Activated T-cell treated with anti-CD3 and anti-CD28 coated beads, Interleukin-2, amount 50 U/mL, for 4 hours (primary cell): Measurements from ENCODE around the gene UBP1. TPM values are rescaled to one million over a fixed set of nuclear protein-coding genes. Genes with fewer than 3 reads are reported as not detected.
A peak's percentile ranks its signal among the peaks of the same experiment; 100 is the strongest.
"Not testable (repeated sequence)": the region's sequence is repeated elsewhere in the genome, so short reads cannot be mapped to it uniquely, and the experiment has no call there.

ENCODE experiments used
- ATAC-seq, 2 donors: fragments of 200-7000 bp; cut with Tn5 transposase; one replicate each; pipeline ENCODE4 v1.10.0; 2021
- DNase-seq: peaks from one replicate; pipeline ENCODE4 v3.0.0-alpha.2; 2020
- H3K27me3 Mint-ChIP-seq: one replicate; pipeline ENCODE4 v1.8.0; 2021; ENCODE audit warnings: low read depth, mixed read lengths
- H3K36me3 Mint-ChIP-seq: one replicate; pipeline ENCODE4 v1.8.0; 2022; ENCODE audit warnings: mixed read lengths; ENCODE audit not compliant: insufficient read depth
- H3K4me1 Mint-ChIP-seq: one replicate; pipeline ENCODE4 v1.8.0; 2021; ENCODE audit warnings: low read depth, mixed read lengths
- H3K4me3 Mint-ChIP-seq: one replicate; pipeline ENCODE4 v1.8.0; 2021; ENCODE audit warnings: mild to moderate bottlenecking, moderate library complexity, mixed read lengths
- H3K9me3 Mint-ChIP-seq: one replicate; pipeline ENCODE4 v1.8.0; 2021; ENCODE audit warnings: mixed read lengths
- total RNA-seq, 3 donors: library from RNA; stranded (reverse); gene quantifications; one replicate each; pipeline ENCODE4 v1.2.1, GENCODE V29; 2021

The UBP1 gene
- total RNA-seq, 3 donors from 2014 or later = 64.2 to 69.7 (median 69.0) TPM

DNA sequence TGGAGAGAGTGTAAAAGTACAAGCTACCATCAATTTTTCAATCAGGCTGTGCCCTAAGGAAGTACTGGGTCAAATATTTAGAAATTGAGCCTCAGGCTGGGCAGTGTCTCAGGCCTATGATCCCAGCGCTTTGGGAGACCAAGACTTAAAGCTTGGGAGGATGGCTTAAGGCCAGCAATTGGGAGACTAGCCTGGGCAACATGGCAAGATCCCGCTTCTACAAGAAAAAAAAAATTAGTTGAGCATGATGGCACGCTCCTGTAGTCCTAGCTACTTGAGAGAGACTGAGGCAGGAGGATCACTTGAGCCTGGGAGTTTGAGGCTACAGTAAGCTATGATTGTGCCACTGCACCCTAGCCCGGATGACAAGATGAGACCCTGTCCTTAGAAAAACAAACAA, 2.0 kb upstream of the UBP1 start:
- Mint-ChIP-seq H3K36me3 (peaks cover 1% of the 10 kb centered on the region), H3K4me1 (peaks cover 38% of the 10 kb centered on the region)

DNA sequence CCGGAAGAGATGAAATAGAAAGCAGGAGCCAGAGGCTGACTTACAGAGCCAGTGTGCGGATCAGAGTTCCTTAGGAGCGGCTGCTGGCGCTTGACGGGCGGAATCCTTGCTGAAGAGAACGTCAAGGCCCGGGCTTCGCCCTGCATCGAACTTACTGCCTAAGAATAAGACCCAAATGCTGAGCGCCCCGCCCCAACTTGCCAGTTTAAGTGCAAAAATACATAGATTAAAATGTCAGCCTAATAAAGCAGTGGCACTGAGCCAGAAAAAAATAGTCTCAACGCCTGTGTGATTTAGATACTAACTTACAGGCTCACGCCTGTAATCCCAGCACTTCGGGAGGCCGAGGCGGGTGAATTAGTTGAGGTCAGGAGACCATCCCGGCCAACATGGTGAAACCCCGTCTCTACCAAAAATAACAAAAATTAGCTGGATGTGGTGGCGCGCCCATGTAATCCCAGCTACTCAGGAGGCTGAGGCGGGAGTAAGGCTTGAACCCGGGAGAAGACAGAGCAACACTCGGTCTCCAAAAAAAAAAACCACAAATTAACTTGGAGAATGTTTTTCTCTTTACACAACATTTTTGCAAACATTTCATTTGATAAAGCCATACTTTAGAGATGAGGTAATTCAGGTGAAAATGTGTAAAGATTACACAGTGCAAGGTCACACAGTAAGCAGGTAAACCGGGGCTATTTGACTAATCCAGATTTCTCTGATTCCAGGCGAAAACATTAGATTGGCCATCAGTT, 1.2 kb upstream of the UBP1 start:
- ATAC-seq (peak; percentile 7 to 11), DNase-seq (no peak)
- H3K9me3 Mint-ChIP-seq = no peaks in the 10 kb centered on the region
- H3K36me3 Mint-ChIP-seq = peaks cover 1% of the 10 kb centered on the region
- no peaks in the 10 kb centered on the region for H3K27me3 Mint-ChIP-seq
- peak overlapping the region; percentile 99 for H3K4me3 Mint-ChIP-seq
- peaks cover 39% of the 10 kb centered on the region for H3K4me1 Mint-ChIP-seq

More for the DNA sequence above, 2.0 kb upstream of the UBP1 start:
- Mint-ChIP-seq H3K9me3 (no peaks in the 10 kb centered on the region), H3K4me3 (peak overlapping the region; percentile 99), H3K27me3 (no peaks in the 10 kb centered on the region)
- ATAC-seq (no peak), DNase-seq (no peak)

DNA sequence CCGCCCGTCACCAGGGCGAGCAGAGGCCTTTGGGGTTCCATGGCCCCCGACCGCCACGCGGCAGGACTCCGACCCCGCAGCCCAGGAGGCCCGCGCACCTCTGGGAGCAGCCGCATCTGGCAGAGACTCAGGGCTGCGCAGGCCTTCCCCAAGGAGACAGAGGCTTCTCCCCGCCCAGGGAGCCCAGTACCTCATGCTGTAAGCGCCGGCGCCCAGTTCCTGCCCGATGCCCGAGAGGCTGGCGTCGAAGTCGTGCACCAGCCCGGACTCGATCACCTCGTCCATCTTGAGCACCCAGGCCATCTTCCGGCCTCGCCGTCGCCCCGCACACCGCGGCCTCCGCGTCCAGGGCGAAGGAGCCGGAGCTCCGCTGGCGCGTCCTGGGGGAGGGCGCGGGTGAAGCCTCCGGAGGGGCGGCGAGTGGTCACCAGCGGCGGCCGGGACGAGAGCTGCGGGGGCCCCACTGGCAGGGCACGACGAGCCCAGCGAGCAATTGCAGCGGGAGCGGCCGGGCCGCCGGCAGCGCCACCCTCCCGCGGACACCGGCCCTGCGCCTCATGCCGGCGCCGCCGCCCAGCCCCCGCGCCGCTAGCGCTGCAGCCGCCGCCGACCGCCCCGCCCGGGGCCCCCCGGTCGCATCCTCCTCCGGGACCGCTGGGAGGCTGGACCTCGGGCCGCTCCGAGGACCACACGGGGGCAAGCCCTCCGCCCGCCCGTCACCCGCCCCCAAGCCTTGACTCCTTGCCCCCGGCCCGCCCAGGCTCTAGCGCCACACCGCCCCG, 468 bp downstream of the UBP1 start:
- Mint-ChIP-seq H3K27me3 (no peaks in the 10 kb centered on the region), H3K36me3 (peaks cover 1% of the 10 kb centered on the region), H3K4me3 (peak overlapping the region; percentile 99), H3K4me1 (peaks cover 47% of the 10 kb centered on the region), H3K9me3 (no peaks in the 10 kb centered on the region)
- ATAC-seq = peak; percentile 11 to 14
- DNase-seq = peak; percentile 26

DNA sequence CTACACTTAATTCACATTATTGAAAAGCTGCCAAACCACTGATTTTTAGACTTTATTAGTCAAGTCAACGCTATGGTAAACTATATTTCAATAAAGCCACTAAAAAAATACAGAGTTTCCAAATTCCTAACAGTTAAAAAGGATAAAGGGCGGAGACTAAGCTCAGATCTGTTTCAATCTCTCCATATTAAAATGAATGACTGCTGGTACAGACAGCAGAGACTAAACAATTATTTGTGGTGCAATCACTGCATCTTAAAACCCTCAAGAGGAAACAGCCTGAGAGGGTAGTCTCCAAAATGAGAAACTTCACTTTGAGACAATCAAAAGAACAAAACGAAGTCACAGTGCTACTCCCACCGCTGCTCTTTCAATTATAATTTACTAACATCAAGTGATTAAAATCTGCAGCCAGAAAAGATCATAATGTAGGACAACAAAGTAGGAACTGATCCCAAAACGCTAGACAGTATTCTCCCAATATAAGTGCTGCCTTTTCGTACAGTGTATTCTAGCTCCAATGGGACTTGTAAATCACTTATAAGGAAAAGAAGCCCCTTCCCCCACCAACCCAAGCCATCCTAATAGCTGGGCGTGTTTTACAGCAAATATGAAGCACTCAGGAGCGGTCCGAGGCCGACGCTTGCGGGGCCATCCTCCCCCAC, 1.2 kb downstream of the UBP1 start:
- peaks cover 1% of the 10 kb centered on the region for H3K36me3 Mint-ChIP-seq
- ATAC-seq = no peak
- H3K4me1 Mint-ChIP-seq = peaks cover 47% of the 10 kb centered on the region
- no peaks in the 10 kb centered on the region for H3K27me3 Mint-ChIP-seq
- peak overlapping the region; percentile 90 for H3K4me3 Mint-ChIP-seq
- no peaks in the 10 kb centered on the region for H3K9me3 Mint-ChIP-seq
- DNase-seq = no peak

DNA sequence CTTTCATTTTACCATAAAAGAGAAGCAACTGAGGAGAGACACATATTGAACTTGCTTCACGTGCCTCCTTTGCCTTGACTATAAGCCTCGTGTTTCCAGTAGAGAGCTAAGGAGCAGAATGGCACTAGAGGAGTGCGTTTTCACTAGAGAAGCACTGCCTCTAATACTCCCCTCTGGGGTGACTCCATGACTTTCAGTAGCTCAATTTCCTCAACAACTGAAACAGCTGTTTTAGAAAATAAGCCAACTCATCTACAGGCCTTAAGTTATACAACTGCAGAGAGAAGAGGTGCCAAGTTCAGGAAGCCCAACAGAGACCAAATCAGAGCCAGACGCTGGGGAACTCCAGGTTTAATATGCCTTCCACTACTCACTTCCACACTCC, 1.9 kb downstream of the UBP1 start:
- Mint-ChIP-seq H3K27me3 (no peaks in the 10 kb centered on the region), H3K4me3 (peak overlapping the region; percentile 90), H3K36me3 (peaks cover 1% of the 10 kb centered on the region), H3K4me1 (peaks cover 54% of the 10 kb centered on the region), H3K9me3 (no peaks in the 10 kb centered on the region)
- DNase-seq (no peak), ATAC-seq (no peak)

DNA sequence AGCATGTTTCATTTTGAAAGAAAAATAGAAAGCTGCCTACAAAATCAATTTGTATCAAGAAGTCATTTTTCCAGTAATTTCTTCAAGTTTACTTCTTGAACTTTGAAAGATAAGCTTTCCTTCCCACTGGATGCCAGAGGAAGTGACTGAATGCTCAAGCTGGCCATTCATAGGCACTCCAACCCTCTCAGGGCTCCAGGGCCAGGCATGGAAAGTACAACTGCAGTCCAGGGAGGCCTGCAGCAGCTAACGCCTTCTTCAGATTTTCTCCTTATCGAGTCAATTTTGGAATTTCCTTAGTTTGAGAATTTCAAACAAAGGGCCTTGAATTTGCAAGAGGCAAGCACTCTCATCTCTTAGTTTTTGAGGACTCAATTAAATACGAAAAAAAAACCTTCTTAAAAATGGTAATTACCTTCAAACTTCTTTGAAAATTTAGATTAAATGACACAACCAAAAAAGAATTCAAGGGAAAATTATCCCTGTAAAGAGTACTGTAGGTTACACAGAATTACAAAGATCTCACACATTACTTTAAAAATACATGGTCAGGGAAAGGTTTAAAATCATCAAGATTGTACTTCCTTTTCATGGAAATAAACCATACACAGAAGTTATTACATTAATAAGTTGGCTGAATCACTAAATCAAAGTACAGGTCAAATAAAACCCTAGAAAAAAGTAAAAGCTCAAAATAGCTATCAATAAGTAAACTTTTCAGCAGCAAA, 2.5 kb downstream of the UBP1 start:
- H3K9me3 Mint-ChIP-seq = no peaks in the 10 kb centered on the region
- no peaks in the 10 kb centered on the region for H3K27me3 Mint-ChIP-seq
- no peak for ATAC-seq
- H3K4me3 Mint-ChIP-seq = peak overlapping the region; percentile 90
- DNase-seq = no peak
- peaks cover 1% of the 10 kb centered on the region for H3K36me3 Mint-ChIP-seq
- H3K4me1 Mint-ChIP-seq = peaks cover 59% of the 10 kb centered on the region

DNA sequence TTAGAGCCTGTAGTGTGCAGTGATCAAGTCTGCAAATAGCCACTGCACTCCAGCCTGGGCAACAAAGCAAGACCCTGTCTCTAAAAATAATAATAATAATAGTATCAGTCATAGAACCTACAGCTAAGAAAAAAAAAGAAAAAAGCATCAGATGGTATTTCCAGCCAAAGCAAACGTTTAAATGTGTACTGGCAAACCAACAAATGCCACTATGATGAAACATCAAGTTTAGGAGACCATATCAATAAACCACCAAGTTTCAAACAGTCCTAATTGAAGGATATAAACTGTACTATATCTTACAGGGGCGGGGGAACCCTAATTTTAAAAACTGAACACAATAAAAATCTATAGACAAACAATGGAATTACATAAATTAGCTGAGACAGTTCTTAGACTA, 6.4 kb downstream of the UBP1 start:
- Mint-ChIP-seq H3K36me3 (peaks cover 5% of the 10 kb centered on the region), H3K4me1 (peaks cover 82% of the 10 kb centered on the region), H3K27me3 (no peaks in the 10 kb centered on the region), H3K4me3 (no peak overlapping the region), H3K9me3 (no peaks in the 10 kb centered on the region)
- no peak for DNase-seq
- ATAC-seq = no peak

DNA sequence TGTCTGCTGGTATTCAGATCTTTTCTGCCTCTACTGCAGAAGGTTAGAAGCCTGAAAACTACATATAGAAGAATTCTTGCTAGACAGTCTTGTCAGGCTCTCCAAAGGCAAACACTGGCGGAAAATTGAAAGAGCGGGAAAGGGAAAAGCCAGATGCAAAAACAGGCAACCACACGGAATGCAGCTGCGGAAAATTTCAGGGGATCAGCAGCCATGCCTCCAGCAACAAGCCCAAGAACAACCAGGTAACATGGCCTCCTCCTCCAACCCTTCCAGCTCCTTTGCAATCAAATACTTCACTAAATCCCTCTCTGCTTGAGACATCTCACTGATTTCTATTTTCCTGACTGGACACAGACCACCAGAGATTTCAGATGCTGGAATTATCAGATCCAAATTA, 9.6 kb downstream of the UBP1 start:
- Mint-ChIP-seq H3K9me3 (no peaks in the 10 kb centered on the region), H3K27me3 (no peaks in the 10 kb centered on the region), H3K4me3 (no peak overlapping the region), H3K4me1 (peaks cover 74% of the 10 kb centered on the region), H3K36me3 (peaks cover 9% of the 10 kb centered on the region)
- DNase-seq (no peak), ATAC-seq (no peak)

DNA sequence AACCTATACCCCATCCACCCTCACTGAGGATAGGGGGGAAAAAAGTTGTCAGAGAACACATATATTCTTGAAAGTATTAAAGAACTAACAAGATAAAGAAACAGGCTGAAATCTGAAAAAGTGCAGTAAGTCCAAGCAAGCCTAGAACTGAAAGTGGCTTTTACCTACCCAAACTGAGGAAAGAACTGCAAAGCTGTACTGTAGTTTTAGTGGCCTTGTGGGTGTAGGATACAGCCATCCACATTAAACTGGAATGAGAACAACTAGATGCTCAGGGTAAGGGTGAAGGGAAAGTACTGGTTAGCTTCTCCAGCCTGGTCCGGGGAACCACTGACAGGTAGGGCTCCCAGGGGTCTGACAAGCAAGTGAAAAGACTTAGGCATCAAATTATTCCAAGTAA, 10.1 kb downstream of the UBP1 start:
- no peak overlapping the region for H3K4me3 Mint-ChIP-seq
- H3K9me3 Mint-ChIP-seq = no peaks in the 10 kb centered on the region
- H3K4me1 Mint-ChIP-seq = peaks cover 72% of the 10 kb centered on the region
- H3K27me3 Mint-ChIP-seq = no peaks in the 10 kb centered on the region
- H3K36me3 Mint-ChIP-seq = peaks cover 9% of the 10 kb centered on the region
- ATAC-seq = no peak
- DNase-seq = no peak

DNA sequence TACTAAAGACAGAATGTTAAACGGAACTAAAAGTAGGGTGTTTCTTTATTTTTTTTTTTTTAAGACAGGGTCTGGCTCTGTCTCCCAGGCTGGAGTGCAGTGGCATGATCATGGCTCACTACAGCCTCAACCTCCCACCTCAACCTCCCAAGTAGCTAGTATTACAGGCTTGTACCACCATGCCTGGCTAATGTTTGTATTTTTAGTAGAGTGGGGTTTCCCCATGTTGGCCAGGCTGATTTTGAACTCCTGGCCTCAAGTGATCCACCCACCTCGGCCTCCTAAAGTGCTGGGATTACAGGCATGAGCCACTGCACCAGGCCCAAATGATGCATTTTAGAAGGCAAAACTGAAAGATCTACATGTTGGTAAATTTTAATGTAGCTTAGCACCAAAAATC, 10.9 kb downstream of the UBP1 start:
- peaks cover 11% of the 10 kb centered on the region for H3K36me3 Mint-ChIP-seq
- DNase-seq, H3K4me3 Mint-ChIP-seq, H3K27me3 Mint-ChIP-seq, ATAC-seq, H3K9me3 Mint-ChIP-seq: not testable (repeated sequence)
- H3K4me1 Mint-ChIP-seq = peaks cover 74% of the 10 kb centered on the region

DNA sequence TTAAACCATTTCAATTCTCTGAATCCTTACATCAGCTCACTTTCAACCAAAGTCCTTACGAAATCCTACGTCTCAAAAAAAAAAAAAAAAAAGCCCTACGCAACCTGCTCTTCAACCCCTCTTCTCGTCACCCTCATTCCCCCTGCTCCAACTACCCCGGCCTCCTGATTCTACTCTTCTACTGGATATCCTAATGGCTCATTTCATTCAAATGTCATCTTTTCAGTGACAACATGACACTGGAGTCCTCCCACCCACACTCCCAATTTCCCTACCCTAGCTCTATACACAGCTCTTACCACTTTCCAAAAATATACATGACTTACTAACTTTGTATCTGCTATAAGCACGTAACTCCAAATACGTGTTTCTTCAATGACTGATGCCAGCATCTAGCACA, 11.5 kb downstream of the UBP1 start:
- Mint-ChIP-seq H3K4me1 (peaks cover 71% of the 10 kb centered on the region), H3K9me3 (no peaks in the 10 kb centered on the region), H3K4me3 (no peak overlapping the region), H3K36me3 (peaks cover 14% of the 10 kb centered on the region), H3K27me3 (no peaks in the 10 kb centered on the region)
- no peak for ATAC-seq
- DNase-seq = no peak

DNA sequence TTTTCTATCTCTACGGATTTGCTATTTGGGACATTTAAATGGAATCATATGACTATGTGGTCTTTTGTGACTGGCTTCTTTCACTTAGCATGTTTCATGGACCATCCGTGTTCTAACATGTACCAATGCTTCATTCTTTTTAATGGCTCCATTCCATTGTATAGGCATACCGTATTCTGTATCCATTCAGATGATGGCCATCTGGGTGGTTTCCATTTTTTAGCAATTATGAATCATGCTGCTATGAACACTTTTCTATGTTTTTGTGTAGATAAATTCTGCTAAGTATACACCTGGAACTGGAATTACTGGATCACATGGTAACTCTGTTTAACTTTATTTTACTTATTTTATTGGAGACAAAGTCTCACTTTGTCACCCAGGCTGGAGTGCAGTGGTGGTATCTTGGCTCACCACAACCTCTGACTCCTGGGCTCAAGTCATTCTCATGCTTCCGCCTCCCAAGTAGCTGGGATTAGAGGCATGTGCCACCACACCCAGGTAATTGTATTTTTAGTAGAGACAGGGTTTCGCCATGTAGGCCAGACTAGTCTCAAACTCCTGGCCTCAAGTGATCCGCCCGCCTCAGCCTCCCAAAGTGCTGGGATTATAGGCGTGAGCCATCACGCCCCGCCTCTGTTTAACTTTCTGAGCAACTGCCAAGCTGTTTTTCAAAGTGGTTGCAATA, 13.4 kb downstream of the UBP1 start:
- DNase-seq = no peak
- Mint-ChIP-seq H3K4me3 (no peak overlapping the region), H3K9me3 (no peaks in the 10 kb centered on the region), H3K36me3 (peaks cover 17% of the 10 kb centered on the region), H3K27me3 (no peaks in the 10 kb centered on the region), H3K4me1 (peaks cover 55% of the 10 kb centered on the region)
- no peak for ATAC-seq

DNA sequence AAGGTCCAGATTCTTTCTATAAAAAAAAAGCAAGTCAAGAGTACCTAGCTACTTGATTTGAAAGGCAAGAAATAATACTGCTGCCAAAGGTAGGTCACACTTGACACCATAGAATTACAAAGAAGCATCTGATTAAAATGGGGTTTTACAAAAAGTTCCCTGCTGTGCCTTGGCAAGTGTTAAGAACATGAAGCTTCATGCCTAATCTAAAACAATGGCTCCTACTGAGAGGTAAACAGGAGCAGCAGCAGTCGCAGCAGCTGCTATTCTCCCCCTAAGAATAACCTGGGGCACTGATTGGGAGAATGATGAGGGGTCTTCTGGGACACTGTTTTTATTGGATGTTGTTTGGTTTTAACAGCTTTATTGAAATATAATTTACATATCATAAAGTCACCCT, 14.1 kb downstream of the UBP1 start:
- Mint-ChIP-seq H3K27me3 (no peaks in the 10 kb centered on the region), H3K4me3 (no peak overlapping the region), H3K36me3 (peaks cover 18% of the 10 kb centered on the region), H3K9me3 (no peaks in the 10 kb centered on the region), H3K4me1 (peaks cover 47% of the 10 kb centered on the region)
- no peak for DNase-seq
- no peak for ATAC-seq

DNA sequence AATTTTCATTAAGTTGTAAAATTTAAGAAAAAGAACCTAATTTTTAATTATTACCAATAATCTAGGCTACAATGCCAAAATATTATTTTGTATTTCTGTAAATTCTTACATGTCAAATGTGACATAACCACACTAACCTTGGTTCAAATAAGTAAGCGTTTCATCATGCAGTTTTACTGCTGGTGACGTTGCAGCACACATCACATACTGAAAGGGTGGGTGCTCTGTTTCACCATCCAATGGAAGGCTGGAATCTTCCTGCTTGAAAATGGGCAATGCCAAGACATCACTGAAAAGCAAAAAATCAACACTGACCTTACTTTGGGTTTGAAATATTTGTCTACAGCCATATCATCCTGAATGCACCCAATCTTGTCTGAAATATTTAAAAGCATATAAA, 14.8 kb downstream of the UBP1 start:
- ATAC-seq (no peak), DNase-seq (no peak)
- Mint-ChIP-seq H3K4me3 (no peak overlapping the region), H3K9me3 (no peaks in the 10 kb centered on the region), H3K4me1 (peaks cover 45% of the 10 kb centered on the region), H3K27me3 (no peaks in the 10 kb centered on the region), H3K36me3 (peaks cover 21% of the 10 kb centered on the region)
